Astrocyte (in vitro differentiated cells and primary cell): Measurements from ENCODE around the gene LEFTY1.

Source experiments
- EZH2 ChIP-seq: IDR thresholded peaks from 2 replicates; pipeline ENCODE4 v1.6.1; 2012; ENCODE audit warnings: mild to moderate bottlenecking, low read length, inconsistent platforms; ENCODE audit not compliant: insufficient read depth
- TF ChIP-seq, protein P1 (sequence below): IDR thresholded peaks from 2 replicates; pipeline ENCODE4 v1.5.1; 2011; ENCODE audit warnings: low read depth, mild to moderate bottlenecking, inconsistent platforms, low read length, moderate library complexity; ENCODE audit not compliant: insufficient read depth

DNA sequence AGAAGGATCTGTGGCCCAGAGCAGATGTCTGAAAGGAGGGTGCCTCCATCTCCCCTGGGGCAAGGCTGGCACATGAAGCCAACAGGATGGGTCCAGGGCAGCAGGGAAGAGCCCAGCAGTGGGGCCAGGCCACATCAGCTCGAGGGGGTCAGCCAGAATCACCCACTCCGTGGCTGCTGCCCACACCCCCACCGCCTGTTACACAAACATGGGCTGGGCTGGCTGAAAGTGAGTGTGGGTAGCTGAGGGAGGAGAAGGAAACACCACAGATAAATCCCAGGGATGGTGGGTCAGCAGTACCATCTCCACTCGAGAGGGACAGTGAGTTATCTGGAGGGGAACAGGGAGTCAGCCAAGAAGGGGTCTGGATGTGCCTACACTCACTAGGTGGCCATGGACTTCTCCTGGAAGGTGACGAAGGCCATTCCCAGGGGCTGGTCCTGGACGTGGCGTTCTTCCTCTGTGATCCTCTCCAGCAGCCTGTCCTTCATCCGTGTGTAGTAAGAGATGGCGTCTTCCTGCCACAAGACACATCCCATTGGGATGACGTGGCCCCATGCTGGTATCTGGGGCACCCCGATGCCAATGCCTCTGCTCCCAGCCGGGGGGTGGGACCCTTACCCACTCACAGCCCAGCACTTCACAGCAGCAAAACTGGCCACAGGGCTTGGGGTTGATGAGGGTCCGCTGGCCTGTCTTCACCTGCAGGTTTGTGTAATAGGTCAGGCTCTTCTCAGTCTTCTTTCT lies 26.9 kb downstream of the LEFTY1 start:
- TF ChIP-seq EZH2 = no peak
- TF ChIP-seq, protein P1, sequence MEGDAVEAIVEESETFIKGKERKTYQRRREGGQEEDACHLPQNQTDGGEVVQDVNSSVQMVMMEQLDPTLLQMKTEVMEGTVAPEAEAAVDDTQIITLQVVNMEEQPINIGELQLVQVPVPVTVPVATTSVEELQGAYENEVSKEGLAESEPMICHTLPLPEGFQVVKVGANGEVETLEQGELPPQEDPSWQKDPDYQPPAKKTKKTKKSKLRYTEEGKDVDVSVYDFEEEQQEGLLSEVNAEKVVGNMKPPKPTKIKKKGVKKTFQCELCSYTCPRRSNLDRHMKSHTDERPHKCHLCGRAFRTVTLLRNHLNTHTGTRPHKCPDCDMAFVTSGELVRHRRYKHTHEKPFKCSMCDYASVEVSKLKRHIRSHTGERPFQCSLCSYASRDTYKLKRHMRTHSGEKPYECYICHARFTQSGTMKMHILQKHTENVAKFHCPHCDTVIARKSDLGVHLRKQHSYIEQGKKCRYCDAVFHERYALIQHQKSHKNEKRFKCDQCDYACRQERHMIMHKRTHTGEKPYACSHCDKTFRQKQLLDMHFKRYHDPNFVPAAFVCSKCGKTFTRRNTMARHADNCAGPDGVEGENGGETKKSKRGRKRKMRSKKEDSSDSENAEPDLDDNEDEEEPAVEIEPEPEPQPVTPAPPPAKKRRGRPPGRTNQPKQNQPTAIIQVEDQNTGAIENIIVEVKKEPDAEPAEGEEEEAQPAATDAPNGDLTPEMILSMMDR = no peak
